GM18508 (cell line): Measurements from ENCODE around the gene TNFAIP8L3.
"Not testable (repeated sequence)": the region's sequence is repeated elsewhere in the genome, so short reads cannot be mapped to it uniquely, and the experiment has no call there.

Source experiments
- ATAC-seq: cut with Tn5 transposase; IDR thresholded peaks from one replicate; pipeline ENCODE4 v1.9.1; 2021; ENCODE audit warnings: moderate number of reproducible peaks; ENCODE audit not compliant: insufficient read depth, unreplicated experiment

The TNFAIP8L3 gene

DNA sequence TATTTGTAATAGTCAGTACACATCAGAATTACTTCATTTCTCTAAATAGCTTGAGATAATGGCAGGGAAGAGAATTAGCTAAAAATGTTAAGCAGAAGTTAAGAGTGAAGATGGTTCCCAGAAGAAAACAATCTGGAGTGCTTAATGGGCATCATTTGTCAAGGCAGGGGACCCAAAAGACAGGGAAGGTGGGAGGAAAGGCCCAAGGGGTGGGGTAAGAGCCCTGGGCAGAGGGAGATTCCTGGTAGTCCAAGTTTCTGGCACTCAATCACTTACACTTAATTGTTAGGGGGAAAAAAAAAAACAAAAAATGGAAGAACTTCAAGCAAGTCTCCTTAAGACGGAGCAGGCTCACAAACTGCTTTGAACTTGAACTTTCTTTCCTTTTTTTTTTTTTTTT is 28.9 kb downstream of the TNFAIP8L3 start:
- ATAC-seq = no peak

- ATAC-seq = no peak
These were observed 29.4 kb downstream of the TNFAIP8L3 start for GRCh38 chr15:51065261-51065660.

- no peak for ATAC-seq
These were observed 32.0 kb downstream of the TNFAIP8L3 start for GRCh38 chr15:51062736-51063135.

DNA sequence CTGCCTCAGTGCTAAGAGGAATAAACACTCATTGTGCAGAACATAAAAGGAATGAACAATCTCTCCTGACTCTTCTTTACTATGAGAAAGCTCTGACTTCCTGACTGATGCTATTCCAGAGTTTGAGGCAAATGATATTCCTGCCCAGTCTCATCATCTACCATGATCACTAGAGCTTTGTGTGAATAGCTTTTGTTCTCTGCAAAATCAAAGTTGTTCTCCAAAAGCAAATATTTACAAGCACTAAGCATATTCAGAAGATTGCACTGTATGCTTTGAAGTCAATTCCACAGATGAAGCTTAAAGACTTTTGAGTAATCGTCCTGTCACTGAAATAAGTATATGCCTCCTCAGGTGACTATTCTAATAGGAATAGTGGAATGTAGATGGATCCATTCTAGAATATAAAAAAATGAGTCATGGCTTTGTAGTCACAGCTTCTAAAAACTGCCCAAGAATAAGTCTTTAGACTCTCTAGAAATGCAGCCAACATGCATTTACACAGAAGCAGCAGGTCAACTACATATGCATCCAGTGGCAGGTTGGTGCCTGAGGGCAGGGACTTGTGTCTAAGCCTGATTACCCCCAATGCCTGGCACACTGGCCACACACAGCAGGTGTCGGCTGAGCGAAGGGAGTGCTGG is 34.6 kb downstream of the TNFAIP8L3 start:
- no peak for ATAC-seq

GRCh38 chr15:51054535-51054934 is 40.2 kb downstream of the TNFAIP8L3 start:
- ATAC-seq = no peak

DNA sequence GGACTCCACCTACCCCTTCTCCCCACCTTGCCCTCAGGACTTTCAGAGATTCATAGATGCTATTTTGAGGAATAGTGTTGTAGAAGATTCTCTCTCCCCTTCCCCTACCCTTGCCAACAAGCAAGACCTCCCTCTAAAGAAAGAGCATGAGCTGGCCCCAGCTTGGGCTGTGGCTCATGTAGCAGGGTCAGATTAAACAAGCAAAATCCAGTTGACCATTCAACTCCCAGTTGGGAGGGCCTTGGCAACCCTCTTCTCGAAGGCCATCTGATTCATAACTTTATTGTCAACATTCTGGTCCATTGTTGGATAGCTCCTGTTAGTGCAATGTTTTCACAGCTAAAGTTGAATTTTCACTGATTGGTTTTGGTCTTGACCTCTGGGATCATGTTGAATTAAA is 41.1 kb downstream of the TNFAIP8L3 start:
- no peak for ATAC-seq

DNA sequence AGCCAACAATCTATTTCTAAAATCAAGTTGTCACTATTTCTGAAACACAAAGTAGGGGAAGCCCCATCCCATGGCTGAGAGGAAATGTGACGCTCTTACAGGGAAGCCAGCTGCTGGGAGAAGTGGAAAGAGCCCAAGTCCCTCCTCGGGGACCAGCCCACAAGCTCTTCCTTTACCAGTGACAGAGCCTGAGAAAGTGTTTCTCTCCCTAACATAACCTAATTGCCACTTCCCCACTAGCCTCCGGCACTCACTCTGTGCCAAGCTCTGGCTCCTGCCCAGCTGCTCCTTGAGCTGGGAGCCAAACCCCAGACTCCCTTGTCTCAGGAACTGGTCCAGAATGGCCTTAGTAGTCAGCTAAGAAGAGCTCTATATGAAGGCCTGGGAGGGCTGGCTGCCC is 42.9 kb downstream of the TNFAIP8L3 start:
- no peak for ATAC-seq

- no peak for ATAC-seq
These were observed 45.6 kb downstream of the TNFAIP8L3 start for GRCh38 chr15:51049081-51049480.

- no peak for ATAC-seq
These were observed 46.4 kb downstream of the TNFAIP8L3 start for GRCh38 chr15:51048308-51048707.

DNA sequence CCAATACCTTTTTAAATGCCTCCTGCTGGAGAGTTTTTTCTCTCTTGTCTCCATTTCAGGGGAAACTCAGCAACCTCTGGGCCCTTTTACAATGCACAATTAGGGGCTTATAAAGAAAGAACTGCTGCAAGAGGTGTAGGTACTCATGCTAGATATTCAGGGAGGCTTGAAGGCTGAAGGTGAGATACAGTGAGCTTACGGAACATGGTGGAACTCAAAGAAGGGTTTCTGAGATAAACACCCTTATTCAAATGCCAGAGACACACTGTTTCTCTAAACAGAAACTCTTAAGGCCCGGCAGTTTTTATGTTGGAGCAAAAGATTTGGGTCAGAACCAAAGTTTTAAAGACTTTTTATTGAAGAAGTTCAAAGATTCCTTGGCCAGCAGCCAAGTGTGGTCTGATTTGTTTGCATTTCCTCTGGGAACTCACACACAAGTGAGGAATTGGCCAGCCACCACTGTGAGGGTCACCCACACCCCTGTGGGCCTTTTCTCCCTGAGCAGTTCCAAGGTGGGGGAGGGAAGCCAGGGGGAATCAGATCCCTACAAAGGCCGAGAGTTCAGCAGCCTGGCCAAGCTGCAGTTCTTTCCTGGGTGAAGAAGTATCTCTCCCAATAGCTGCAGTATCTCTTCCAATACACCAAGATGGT is 47.8 kb downstream of the TNFAIP8L3 start:
- ATAC-seq = no peak

DNA sequence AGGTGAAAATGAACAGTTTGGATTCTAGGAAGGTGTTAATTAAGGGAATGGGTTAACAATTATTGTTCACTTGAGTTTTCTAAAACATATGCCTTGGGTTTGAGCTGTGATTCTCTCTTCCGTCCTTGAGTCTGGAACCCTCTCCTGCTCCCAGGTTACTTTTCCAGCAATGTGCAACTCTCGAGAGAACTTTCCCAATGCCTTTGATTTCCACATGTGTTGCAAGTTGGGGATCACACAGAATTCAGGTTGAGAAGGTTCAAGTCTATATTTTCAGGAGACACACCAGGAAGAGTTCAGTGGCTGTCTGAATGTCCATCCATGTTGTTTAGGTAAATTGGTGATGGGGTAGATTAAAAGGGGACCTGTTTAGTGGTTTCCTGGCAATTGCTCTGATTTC is 48.7 kb downstream of the TNFAIP8L3 start:
- ATAC-seq = no peak

GRCh38 chr15:51044037-51044727 is 50.5 kb downstream of the TNFAIP8L3 start:
- ATAC-seq = no peak

DNA sequence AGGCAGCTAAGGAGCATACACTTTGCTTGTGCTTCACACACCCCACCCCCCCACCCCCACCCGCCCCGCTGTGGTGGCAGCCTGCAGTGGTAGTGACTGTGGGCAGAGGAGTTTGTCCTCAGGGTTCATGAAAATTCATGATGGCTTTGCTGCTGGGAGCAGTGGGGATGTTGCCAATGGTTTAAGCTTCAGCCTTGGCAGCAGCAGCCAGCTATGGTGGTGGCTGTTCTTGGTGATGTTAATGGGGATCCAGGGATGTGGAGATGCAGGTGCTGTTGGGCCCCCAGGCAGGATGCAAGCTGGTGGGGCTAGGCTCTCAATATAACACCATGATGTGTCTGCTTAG is 55.8 kb downstream of the TNFAIP8L3 start:
- ATAC-seq = no peak

- ATAC-seq = no peak
These were observed 56.3 kb downstream of the TNFAIP8L3 start for GRCh38 chr15:51038162-51038973.

GRCh38 chr15:51037474-51037873 is 57.2 kb downstream of the TNFAIP8L3 start:
- not testable (repeated sequence) for ATAC-seq

DNA sequence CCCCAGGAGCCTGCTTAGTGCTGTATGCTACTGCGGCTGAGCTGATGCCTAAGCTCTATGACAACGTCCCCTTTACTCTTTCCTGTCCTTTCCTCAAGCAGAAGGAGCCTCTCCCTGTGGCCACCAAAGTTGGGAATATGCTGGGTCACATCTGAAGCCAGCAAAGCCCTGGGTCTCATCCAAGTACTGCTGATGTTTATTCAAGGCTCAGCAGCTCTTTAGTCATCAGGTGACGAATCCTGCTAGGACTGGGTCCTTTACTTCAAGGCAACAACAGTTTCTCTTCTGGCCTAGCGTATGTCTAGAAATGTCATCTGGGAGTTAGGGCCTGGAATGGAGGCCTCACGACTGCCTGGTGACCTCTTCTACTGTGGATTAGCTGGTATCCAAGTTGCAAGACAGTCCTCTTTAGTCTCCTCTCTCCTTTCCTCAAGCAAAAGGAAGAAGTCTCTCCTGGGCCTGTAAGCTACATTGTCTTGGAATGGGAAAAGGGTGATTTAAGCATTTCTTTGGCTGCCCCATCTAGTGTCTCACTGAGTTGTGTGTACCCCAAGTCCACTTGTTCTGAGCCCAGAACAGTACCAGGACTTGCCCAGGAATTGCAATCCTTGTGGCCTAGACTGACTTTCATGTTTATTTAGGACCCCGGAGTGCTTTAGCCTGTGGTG is 63.9 kb downstream of the TNFAIP8L3 start:
- ATAC-seq = no peak

DNA sequence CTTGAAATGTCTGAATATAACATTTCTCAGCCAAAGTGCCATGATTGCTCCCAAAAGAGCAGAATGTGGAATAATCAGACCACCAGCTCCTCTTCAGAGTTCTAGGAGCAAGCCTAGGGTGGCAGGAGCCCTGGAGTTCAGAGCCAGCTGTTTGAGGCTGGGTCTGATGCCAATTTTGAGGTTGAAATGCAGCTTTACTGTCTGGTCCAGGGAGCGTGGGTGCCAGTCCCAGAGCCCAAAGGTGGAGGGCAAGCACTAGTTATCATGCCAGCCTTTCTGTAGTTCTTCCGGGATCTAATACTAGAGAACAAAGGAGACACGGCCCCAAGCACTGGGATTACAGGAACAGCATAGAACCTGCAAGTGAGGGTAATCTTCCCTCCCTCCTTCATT is 69.3 kb downstream of the TNFAIP8L3 start:
- no peak for ATAC-seq

- no peak for ATAC-seq
These were observed 69.8 kb downstream of the TNFAIP8L3 start for GRCh38 chr15:51024735-51025453.

DNA sequence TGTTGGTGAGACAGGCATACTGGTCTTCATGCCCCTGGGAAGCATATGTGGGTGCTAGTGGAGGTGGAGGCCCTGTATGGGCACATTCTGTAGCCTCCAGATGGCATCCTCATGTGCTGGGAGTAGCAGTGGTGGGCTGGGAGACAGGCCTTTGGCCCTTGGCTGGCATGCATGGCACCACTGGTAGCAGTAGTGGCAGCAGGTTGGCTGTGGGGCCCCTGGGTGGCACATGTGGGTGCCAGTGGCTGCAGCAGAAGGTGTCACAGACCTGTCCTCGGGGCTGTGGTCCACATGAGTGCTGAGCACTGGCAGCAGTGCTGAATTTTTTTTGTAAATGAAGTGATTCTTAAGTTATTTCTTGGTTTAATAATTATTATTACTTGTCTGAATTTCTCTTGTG is 71.2 kb downstream of the TNFAIP8L3 start:
- no peak for ATAC-seq

DNA sequence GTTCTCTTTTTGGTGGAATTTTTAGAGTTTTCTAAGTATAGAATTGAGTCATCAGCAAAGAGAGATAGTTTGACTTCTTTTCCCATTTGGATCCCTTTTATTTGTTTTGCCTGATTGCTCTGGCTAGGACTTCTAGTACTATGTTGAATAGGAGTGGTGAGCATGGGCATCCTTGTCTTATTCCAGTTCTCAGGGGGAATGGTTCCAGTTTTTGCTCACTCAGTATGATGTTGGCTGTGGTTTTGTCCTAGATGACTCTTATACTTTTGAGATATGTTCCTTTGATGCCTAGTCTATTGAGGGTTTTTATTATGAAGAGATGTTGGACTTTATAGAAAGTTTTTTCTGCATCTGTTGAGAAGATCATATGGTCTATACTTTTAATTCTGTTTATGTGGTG is 72.5 kb downstream of the TNFAIP8L3 start:
- ATAC-seq = no peak
